Tibial nerve (tissue), 4 donors: ENCODE measurements around the gene ADAM19. TPM values are rescaled to one million over a fixed set of nuclear protein-coding genes. Genes with fewer than 3 reads are reported as not detected.

ENCODE experiments used
- DNase-seq, 2 donors: peaks; one replicate each; pipeline ENCODE4 v3.0.0-alpha.2; 2019; ENCODE audit warnings: low spot score in 2 of 2
- H3K27ac ChIP-seq, 4 donors: fragments of 200-600 bp; sonication (generic) in 3 of 4; one replicate each; pipeline ENCODE4 v1.5.1; 2017 to 2019; ENCODE audit warnings: mild to moderate bottlenecking in 1 of 4
- H3K27me3 ChIP-seq, 2 donors: fragments of 200-600 bp; sonication (generic) in 1 of 2; one replicate each; pipeline versions ENCODE4 v1.5.1 to v1.6.0; 2017 to 2019
- H3K36me3 ChIP-seq, 3 donors: fragments of 200-600 bp; sonication (generic); one replicate each; pipeline ENCODE4 v1.5.1; 2018 to 2019
- H3K4me1 ChIP-seq, 4 donors: fragments of 200-600 bp; sonication (generic) in 3 of 4; one replicate each; pipeline ENCODE4 v1.5.1; 2017 to 2019
- H3K4me3 ChIP-seq, 4 donors: fragments of 200-600 bp; sonication (generic) in 3 of 4; one replicate each; pipeline ENCODE4 v1.5.1; 2017 to 2019; ENCODE audit warnings: mild to moderate bottlenecking in 1 of 4, moderate library complexity in 1 of 4
- H3K9me3 ChIP-seq, 4 donors: fragments of 200-600 bp; sonication (generic) in 3 of 4; one replicate each; pipeline ENCODE4 v1.5.1; 2017 to 2019
- EP300 ChIP-seq, 2 donors: sonication (generic); formaldehyde crosslinking; IDR thresholded peaks; one replicate each; pipeline ENCODE4 v1.6.1; 2017; ENCODE audit warnings: antibody characterized with exemption in 2 of 2, mild to moderate bottlenecking in 1 of 2
- POLR2A ChIP-seq, 2 donors: fragments of 450-650 bp; IDR thresholded peaks; one replicate each; pipeline ENCODE4 v1.6.1; 2017; ENCODE audit warnings: antibody characterized with exemption in 2 of 2, mild to moderate bottlenecking in 2 of 2, moderate library complexity in 2 of 2
- WGBS, 2 donors: methylation state at CpG; one replicate each; pipeline ENCODE4 v1.1.5; 2018; 5-methylcytosine and 5-hydroxymethylcytosine counted together
- total RNA-seq, 4 donors: library from RNA; depleted of rRNA; stranded (reverse); fragments of >200 nt; gene quantifications; one replicate each; pipeline ENCODE4 v1.1.0, GENCODE V29; 2016
- TF ChIP-seq, protein P1 (sequence below), 5 experiments: fragments of 200-600 bp in 3 of 5; fragments of 450-650 bp in 2 of 5; sonication (generic) in 3 of 5; IDR thresholded peaks; one replicate each; pipeline ENCODE4 v1.5.1; 2016 to 2019; ENCODE audit warnings: antibody characterized with exemption in 5 of 5, mild to moderate bottlenecking in 3 of 5, moderate library complexity in 2 of 5

Gene ADAM19
- total RNA-seq, 4 donors from 2014 or later: 7.2 to 13.2 (median 9.5) TPM

DNA sequence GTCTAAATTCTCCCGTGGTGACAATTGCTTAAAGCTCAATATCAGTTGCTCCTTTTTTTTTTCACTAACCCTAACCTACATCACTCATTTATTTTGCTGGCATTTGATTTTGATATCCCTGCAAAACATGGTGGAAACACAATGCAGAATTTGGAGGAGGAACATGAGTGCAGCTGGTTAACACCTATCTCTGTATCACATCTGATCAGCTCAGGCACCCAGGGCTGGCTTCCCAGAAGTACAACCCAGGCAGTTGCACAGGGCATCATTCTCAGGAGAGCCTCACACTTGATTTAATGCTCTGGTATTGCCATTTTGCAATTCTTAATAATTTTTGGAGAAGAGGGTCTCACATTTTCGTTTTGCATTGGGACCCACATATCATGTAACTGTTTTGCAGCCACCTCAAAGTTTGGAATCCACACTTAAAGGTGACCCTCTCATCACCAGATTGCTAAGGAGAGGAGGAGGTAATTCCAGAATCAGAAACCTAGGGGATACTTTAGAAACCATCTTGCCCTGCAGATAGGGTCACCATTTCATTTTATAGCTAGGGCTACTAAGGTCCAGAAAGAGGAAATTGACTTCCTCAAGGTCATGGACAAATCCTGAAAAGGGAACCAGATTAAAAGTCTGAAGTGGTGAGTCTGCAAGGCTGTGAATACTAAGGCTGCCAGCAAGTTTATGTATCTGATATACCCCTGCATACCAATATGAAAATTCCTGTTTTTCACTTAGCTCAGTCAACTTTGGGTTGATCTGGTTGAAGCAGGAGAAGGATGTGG lies 19.3 kb upstream of the ADAM19 start:
- 61% methylated on average over 2 of the region's 2 CpGs for WGBS, 2 donors
- no peak overlapping the region for H3K27ac ChIP-seq
- TF ChIP-seq EP300 (IDR thresholded peaks at IDR 0.05): no peak
- H3K4me1 ChIP-seq: peaks cover 0 to 23% (median 12%) of the 10 kb centered on the region in 4 donors
- no peaks in the 10 kb centered on the region for H3K36me3 ChIP-seq
- DNase-seq: no peak
- no peaks in the 10 kb centered on the region for H3K27me3 ChIP-seq
- H3K9me3 ChIP-seq: no peaks in the 10 kb centered on the region
- no peak overlapping the region for H3K4me3 ChIP-seq

DNA sequence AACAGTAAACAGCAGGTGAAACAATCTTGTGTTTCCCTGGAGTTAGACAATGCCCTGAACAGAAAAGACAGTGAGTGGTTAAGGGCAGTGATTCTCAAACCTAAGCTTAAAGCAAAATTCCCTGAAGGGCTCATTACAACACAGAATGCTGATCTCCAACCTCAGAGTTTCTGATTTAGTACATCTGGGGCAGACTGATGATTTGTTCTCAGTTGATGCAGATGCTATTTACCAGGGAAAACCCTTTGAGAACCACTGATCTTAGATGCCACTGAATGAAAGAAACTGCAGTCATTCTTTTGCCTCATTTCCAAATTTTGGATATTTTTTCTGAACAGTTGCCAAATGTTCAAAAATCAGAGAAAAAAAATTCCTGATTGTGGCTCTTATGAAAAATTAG lies 18.7 kb upstream of the ADAM19 start:
- H3K9me3 ChIP-seq: no peaks in the 10 kb centered on the region
- H3K27ac ChIP-seq: no peak overlapping the region
- no peaks in the 10 kb centered on the region for H3K27me3 ChIP-seq
- H3K4me3 ChIP-seq: no peak overlapping the region
- TF ChIP-seq POLR2A (IDR thresholded peaks at IDR 0.05): no peak
- peaks cover 0 to 23% (median 12%) of the 10 kb centered on the region in 4 donors for H3K4me1 ChIP-seq
- no peak for DNase-seq
- no peaks in the 10 kb centered on the region for H3K36me3 ChIP-seq

- Histone ChIP-seq H3K4me3 (no peak overlapping the region), H3K4me1 (peaks cover 0 to 23% (median 12%) of the 10 kb centered on the region in 4 donors), H3K27ac (no peak overlapping the region), H3K27me3 (no peaks in the 10 kb centered on the region), H3K36me3 (no peaks in the 10 kb centered on the region), H3K9me3 (no peaks in the 10 kb centered on the region)
- WGBS, 2 donors: 65 to 76% methylated on average over 6 of the region's 6 CpGs
- DNase-seq: no peak
- TF ChIP-seq, protein P1, sequence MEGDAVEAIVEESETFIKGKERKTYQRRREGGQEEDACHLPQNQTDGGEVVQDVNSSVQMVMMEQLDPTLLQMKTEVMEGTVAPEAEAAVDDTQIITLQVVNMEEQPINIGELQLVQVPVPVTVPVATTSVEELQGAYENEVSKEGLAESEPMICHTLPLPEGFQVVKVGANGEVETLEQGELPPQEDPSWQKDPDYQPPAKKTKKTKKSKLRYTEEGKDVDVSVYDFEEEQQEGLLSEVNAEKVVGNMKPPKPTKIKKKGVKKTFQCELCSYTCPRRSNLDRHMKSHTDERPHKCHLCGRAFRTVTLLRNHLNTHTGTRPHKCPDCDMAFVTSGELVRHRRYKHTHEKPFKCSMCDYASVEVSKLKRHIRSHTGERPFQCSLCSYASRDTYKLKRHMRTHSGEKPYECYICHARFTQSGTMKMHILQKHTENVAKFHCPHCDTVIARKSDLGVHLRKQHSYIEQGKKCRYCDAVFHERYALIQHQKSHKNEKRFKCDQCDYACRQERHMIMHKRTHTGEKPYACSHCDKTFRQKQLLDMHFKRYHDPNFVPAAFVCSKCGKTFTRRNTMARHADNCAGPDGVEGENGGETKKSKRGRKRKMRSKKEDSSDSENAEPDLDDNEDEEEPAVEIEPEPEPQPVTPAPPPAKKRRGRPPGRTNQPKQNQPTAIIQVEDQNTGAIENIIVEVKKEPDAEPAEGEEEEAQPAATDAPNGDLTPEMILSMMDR (IDR thresholded peaks at IDR 0.05): no peak
- TF ChIP-seq POLR2A (IDR thresholded peaks at IDR 0.05) (no peak), EP300 (IDR thresholded peaks at IDR 0.05) (no peak)
Measured at GRCh38 chr5:157593052-157593757, 17.6 kb upstream of the ADAM19 start.

GRCh38 chr5:157592594-157592993 lies 17.0 kb upstream of the ADAM19 start:
- H3K4me1 ChIP-seq: peaks cover 0 to 23% (median 12%) of the 10 kb centered on the region in 4 donors
- H3K9me3 ChIP-seq: no peaks in the 10 kb centered on the region
- no peak overlapping the region for H3K27ac ChIP-seq
- H3K36me3 ChIP-seq: no peaks in the 10 kb centered on the region
- no peaks in the 10 kb centered on the region for H3K27me3 ChIP-seq
- DNase-seq: no peak
- no peak overlapping the region for H3K4me3 ChIP-seq
- TF ChIP-seq, protein P1 (IDR thresholded peaks at IDR 0.05): no peak
- WGBS, 2 donors: 46 to 55% methylated on average over 3 of the region's 3 CpGs

GRCh38 chr5:157590478-157590877 lies 14.9 kb upstream of the ADAM19 start:
- H3K36me3 ChIP-seq: no peaks in the 10 kb centered on the region
- no peaks in the 10 kb centered on the region for H3K27me3 ChIP-seq
- no peaks in the 10 kb centered on the region for H3K9me3 ChIP-seq
- H3K4me3 ChIP-seq: no peak overlapping the region
- no peak for DNase-seq
- H3K27ac ChIP-seq: no peak overlapping the region
- peaks cover 0 to 23% (median 7%) of the 10 kb centered on the region in 4 donors for H3K4me1 ChIP-seq
- TF ChIP-seq, protein P1 (IDR thresholded peaks at IDR 0.05): no peak
- TF ChIP-seq EP300 (IDR thresholded peaks at IDR 0.05): no peak
- TF ChIP-seq POLR2A (IDR thresholded peaks at IDR 0.05): no peak

DNA sequence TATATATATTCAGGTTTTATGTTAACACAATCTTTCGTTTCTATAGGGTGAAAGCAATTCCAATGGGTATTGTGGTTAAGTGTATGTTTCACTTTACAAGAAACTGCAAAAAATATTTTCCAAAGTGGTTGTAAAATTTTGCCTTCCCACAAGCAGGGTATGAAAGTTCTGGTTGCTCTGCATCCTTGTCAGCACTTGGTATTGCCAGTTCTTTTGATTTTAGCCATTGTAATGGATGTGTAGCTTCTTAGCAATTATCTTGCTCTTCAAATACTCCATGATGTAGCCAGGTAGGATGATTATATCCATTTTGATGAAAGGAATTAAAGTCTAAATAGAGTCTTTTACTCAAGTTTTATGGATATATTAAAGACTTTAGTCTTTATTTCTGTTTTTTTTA lies 9.1 kb upstream of the ADAM19 start:
- no peaks in the 10 kb centered on the region for H3K36me3 ChIP-seq
- no peaks in the 10 kb centered on the region for H3K4me1 ChIP-seq
- no peaks in the 10 kb centered on the region for H3K27me3 ChIP-seq
- no peak for TF ChIP-seq EP300 (IDR thresholded peaks at IDR 0.05)
- H3K9me3 ChIP-seq: no peaks in the 10 kb centered on the region
- WGBS, 2 donors: 88 to 90% methylated on average over 1 of the region's 1 CpG
- no peak overlapping the region for H3K27ac ChIP-seq
- no peak for DNase-seq
- no peak overlapping the region for H3K4me3 ChIP-seq
